GF-D8 (cell line): ENCODE results near the gene DSG3.

Experiments
- DNase-seq: peaks from one replicate; lab custom pipeline; 2025; lab: John Stamatoyannopoulos, UW

Gene DSG3

GRCh38 chr18:31430072-31430471 lies 17.5 kb upstream of the DSG3 start:
- DNase-seq: no peak

GRCh38 chr18:31430554-31430953 lies 17.0 kb upstream of the DSG3 start:
- DNase-seq: no peak

- DNase-seq: no peak
Observed at GRCh38 chr18:31432316-31432715, 15.2 kb upstream of the DSG3 start.

- DNase-seq: no peak
Observed at GRCh38 chr18:31436825-31437224, 10.7 kb upstream of the DSG3 start.

- DNase-seq: no peak
Observed at GRCh38 chr18:31438402-31438801, 9.1 kb upstream of the DSG3 start.

GRCh38 chr18:31439807-31440325 lies 7.7 kb upstream of the DSG3 start:
- no peak for DNase-seq

- no peak for DNase-seq
Observed at GRCh38 chr18:31440787-31441186, 6.8 kb upstream of the DSG3 start.

- DNase-seq: no peak
Observed at GRCh38 chr18:31441493-31441892, 6.0 kb upstream of the DSG3 start.

- DNase-seq: no peak
Observed at GRCh38 chr18:31444142-31444541, 3.4 kb upstream of the DSG3 start.

GRCh38 chr18:31445908-31446307 lies 1.6 kb upstream of the DSG3 start:
- DNase-seq: no peak

- DNase-seq: no peak
Observed at GRCh38 chr18:31446854-31447253, 687 bp upstream of the DSG3 start.

GRCh38 chr18:31450409-31450808 lies 2.9 kb downstream of the DSG3 start:
- no peak for DNase-seq

GRCh38 chr18:31451625-31452024 lies 4.1 kb downstream of the DSG3 start:
- DNase-seq: no peak

- DNase-seq: no peak
Observed at GRCh38 chr18:31454066-31454708, 6.6 kb downstream of the DSG3 start.

- DNase-seq: no peak
Observed at GRCh38 chr18:31469629-31470028, 22.1 kb downstream of the DSG3 start.

- DNase-seq: no peak
Observed at GRCh38 chr18:31478688-31479087, 31.1 kb downstream of the DSG3 start.

- DNase-seq: no peak
Observed at GRCh38 chr18:31482051-31482450, 34.5 kb downstream of the DSG3 start.

GRCh38 chr18:31483396-31483795 lies 35.9 kb downstream of the DSG3 start:
- no peak for DNase-seq

- no peak for DNase-seq
Observed at GRCh38 chr18:31484461-31484860, 36.9 kb downstream of the DSG3 start.

- DNase-seq: no peak
Observed at GRCh38 chr18:31486165-31486564, 38.6 kb downstream of the DSG3 start.

GRCh38 chr18:31487246-31488015 lies 39.9 kb downstream of the DSG3 start:
- DNase-seq: no peak

- no peak for DNase-seq
Observed at GRCh38 chr18:31489311-31489710, 41.8 kb downstream of the DSG3 start.

GRCh38 chr18:31490387-31490786 lies 42.8 kb downstream of the DSG3 start:
- DNase-seq: no peak

- no peak for DNase-seq
Observed at GRCh38 chr18:31490833-31491232, 43.3 kb downstream of the DSG3 start.
